GM21360 (cell line): ENCODE data around the gene ACBD4.

Source experiments
- ATAC-seq: cut with Tn5 transposase; IDR thresholded peaks from one replicate; pipeline ENCODE4 v1.9.1; 2021; ENCODE audit warnings: mild to moderate bottlenecking, moderate library complexity; ENCODE audit not compliant: unreplicated experiment

The ACBD4 gene

GRCh38 chr17:45149669-45150664, 14.5 kb downstream of the ACBD4 start:
- peak; percentile 1 for ATAC-seq

GRCh38 chr17:45150911-45151809, 15.7 kb downstream of the ACBD4 start:
- no peak for ATAC-seq

GRCh38 chr17:45155029-45155428, 19.5 kb downstream of the ACBD4 start:
- no peak for ATAC-seq

DNA sequence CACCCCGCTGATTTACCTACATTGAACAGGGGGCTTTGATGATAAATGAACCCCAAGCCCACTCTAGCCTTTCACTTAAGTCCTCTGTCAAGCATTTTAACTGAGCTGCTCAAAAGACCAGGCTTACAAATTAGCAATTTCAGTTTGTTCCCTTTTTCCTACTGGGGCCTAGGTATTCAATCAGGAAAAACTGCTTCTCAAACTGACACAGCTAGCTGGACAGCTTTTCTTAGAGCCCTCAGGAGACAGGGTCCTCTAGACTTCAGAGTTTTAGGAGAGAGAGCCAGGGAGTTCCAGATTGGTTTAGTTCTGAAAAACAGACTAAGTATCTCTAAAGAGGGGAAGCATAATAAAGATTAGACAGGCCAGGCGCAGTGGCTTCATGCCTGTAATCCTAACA, 20.0 kb downstream of the ACBD4 start:
- no peak for ATAC-seq

DNA sequence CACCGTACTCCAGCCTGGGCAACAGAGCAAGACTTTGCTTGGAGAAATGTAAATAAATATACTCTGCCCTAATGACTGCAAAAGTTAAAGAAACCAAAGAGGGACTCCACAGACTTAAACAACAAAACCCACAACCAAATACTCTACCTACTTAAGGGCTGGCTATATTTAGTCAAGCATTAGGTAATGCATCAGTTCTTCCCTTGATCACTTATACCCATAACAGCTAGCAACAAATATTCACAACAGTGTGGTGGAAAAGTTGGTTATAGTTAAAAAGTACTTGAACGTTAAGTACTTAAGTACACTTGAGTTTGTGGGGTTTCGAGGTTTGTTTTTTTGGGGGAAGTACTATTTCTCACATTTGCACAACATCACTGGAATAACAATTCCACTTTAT, 20.8 kb downstream of the ACBD4 start:
- ATAC-seq = no peak

DNA sequence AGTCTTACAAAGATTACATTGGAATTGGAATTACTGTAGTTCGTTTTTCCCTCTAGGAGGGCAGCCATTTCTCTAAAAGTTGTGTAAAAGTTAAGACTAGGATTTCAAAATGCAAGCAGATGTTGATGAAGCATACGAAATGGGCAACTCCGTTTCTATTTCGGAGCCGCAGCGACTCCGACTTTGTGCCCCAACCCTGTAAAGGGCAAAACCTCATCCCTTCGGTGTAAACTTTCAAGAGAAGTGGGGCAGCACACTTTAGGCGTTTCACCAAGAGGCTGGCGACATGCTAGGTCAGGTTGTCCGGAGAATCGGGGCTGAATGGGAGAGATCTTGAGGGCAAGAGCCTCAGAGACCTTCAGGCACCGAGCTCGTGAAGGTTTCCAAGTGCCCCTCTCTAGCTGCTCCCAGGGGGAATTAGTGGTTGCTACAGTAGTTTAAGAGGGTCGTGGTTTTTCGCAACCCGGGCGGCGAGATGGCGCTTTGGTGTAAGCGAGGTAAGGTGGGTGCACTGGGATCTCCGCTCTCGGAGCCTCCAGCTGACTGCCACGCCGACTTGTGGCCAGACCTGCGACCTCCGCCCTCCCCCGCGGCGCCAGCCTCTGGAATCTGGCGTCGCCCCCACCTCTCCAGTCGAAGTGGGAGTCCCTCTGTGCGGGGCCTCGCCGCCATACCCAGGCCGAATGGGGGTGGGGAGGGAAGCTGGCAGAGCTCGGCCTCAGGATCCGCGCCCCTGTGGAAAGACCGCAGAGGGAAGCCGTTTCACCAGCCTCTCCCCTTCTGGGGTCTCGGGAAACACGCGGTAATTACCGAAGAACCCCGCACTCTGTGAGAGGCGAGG, 25.2 kb downstream of the ACBD4 start:
- peak; percentile 8 for ATAC-seq

- peak; percentile 87 for ATAC-seq
These were observed 26.0 kb downstream of the ACBD4 start, which contains the start of gene HEXIM2 for GRCh38 chr17:45161288-45162024. Gene HEXIM2, plus strand, starts transcription at chr17:45161875. Its CDS starts 919 bp downstream, at chr17:45162794.

DNA sequence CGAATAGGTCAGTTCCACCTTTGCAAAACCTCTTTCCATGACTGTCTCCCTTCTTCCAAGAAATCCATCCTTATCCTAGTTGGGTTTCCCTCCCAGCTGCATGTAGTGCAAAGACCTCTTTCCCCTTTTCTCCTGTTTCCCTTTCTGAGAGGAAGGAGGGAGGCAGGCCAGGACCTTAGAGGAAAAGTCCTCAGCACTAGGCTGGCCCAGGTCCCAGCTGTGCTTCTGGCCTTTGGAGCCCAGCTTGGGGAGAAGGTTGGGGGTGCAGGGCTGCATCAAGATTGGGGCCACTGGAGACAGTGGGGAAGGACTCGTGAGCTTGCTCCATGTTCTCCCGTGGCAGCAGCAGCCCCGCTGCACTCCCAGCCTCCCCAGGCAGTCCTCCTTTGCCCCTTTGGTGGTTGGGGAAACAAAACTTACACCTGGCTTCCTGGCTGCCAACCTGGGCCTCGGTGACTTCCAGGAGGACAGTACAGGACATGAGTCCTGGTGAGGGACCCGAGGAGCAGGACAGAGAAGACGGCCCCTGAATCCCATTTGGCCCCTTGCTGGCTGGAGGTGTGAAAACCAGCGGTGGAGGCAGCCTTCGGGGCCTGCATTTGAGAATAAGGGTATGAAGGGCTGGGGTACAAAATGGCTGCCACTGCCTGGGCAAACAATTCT, 26.7 kb downstream of the ACBD4 start:
- ATAC-seq = no peak

GRCh38 chr17:45164734-45165269, 29.3 kb downstream of the ACBD4 start:
- ATAC-seq = no peak

- no peak for ATAC-seq
These were observed 33.7 kb downstream of the ACBD4 start for GRCh38 chr17:45168991-45169752.

- no peak for ATAC-seq
These were observed 34.9 kb downstream of the ACBD4 start for GRCh38 chr17:45170280-45170930.

DNA sequence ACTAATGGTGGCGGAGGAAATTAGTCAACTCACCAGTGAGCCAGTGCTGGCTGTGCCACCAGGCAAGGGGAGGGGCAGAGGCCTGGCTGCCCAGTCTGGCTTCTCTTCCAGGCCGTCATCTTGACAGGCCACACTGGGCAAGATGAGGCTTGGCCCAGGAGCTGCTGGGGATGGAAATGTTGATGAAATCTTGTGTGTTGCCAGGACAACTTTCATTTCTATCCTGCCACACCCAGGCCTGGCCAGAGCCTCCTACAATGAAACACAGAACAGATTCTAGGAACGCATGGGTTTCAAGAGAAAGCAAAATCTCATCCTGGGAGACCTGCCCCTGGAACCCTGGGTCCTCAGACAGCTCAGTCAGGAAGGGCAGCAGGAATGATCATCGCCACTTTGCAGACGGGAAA, 35.4 kb downstream of the ACBD4 start:
- ATAC-seq = no peak

GRCh38 chr17:45171338-45172231, 36.1 kb downstream of the ACBD4 start:
- no peak for ATAC-seq

- ATAC-seq = no peak
These were observed 36.7 kb downstream of the ACBD4 start for GRCh38 chr17:45172232-45172540.

DNA sequence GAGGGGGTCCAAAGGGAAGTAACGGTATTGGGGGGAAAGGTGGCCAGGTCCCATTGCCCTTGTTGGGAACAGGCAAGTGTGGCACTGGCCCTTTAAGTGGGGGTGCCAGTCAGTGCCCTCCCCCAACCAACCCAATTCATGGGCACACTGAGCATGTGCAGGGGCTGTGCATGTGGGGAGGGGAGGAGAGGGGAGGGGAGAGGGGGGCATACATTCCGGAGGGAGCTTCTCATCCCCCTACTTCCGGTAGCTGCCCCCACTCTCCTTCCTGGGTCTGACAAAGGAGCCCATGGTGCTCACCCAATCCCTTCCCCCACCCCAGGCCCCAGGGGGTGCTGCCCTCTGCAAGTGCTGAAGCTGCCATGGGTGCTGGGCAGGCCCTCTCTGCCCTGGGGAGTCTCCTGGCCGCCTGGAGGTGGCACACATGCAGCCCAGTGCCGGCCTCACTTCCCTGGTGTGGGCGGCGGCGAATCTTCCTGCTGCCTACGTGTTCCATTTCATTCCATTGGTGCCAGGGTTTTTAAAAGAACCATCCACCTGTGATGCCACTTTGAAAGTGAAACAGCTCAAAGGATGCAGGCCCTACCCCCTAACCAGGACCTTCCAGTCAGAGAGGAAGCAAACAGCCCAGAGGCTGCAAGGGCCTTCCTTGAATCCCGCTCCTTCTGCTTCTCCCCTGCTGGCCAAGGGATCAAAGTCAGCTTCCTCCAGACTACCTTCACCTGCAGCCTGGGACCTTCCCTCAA, 37.2 kb downstream of the ACBD4 start:
- ATAC-seq = no peak

GRCh38 chr17:45175759-45176115, 40.2 kb downstream of the ACBD4 start:
- ATAC-seq = no peak
